ENCODE results near the gene METTL25B.

DNA sequence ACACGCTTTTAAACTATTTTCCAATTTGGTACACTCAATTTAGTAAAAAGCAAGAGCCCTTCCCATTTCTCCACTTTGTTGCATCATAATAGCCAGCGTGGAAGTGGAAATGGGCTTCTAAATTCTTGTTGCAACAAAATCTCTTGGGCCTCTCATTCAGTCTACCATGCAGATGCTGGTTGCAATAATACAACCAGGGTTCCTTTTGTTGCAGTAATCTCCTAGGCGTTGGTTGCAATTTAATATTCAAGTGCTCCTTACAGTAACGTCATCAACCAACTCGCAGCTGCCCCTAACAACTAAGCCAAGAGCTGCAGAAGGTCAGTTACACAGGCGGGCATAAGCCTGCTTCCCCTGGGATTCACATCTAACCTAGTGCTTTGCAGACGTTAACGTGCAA lies 25.9 kb downstream of the METTL25B start:
- TF ChIP-seq, protein P1, sequence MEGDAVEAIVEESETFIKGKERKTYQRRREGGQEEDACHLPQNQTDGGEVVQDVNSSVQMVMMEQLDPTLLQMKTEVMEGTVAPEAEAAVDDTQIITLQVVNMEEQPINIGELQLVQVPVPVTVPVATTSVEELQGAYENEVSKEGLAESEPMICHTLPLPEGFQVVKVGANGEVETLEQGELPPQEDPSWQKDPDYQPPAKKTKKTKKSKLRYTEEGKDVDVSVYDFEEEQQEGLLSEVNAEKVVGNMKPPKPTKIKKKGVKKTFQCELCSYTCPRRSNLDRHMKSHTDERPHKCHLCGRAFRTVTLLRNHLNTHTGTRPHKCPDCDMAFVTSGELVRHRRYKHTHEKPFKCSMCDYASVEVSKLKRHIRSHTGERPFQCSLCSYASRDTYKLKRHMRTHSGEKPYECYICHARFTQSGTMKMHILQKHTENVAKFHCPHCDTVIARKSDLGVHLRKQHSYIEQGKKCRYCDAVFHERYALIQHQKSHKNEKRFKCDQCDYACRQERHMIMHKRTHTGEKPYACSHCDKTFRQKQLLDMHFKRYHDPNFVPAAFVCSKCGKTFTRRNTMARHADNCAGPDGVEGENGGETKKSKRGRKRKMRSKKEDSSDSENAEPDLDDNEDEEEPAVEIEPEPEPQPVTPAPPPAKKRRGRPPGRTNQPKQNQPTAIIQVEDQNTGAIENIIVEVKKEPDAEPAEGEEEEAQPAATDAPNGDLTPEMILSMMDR (IDR thresholded peaks at IDR 0.05; ENCODE audit: low read depth, low read length), result no peak
- TF ChIP-seq EZH2phosphoT487 (IDR thresholded peaks at IDR 0.05; ENCODE audit: low read depth), result no peak
